ENCODE results near the gene ARPC1A. TPM values are rescaled to one million over a fixed set of nuclear protein-coding genes. Genes with fewer than 3 reads are reported as not detected.
A peak's percentile ranks its signal among the peaks of the same experiment; 100 is the strongest.
"Not testable (repeated sequence)": the region's sequence is repeated elsewhere in the genome, so short reads cannot be mapped to it uniquely, and the experiment has no call there.

Gene ARPC1A
- total RNA-seq, 1 experiment from 2014 or later = 201 TPM

GRCh38 chr7:99355098-99355497 is 29.4 kb downstream of the ARPC1A start:
- TSS peak; percentile 18 for BruUV-seq (replicated peaks)
- POLR2A ChIA-PET = no interaction called here
- DNase-seq = no peak
- Mint-ChIP-seq H3K4me3 (ENCODE audit: unreplicated experiment) (no peak overlapping the region), H3K4me1 (ENCODE audit: low read depth, unreplicated experiment) (no peaks in the 10 kb centered on the region), H3K27me3 (ENCODE audit: insufficient read depth, unreplicated experiment) (no peaks in the 10 kb centered on the region), H3K9me3 (ENCODE audit: unreplicated experiment) (no peaks in the 10 kb centered on the region), H3K27ac (ENCODE audit: unreplicated experiment) (no peak overlapping the region), H3K36me3 (ENCODE audit: insufficient read depth, unreplicated experiment) (peaks cover 90% of the 10 kb centered on the region)
- Histone ChIP-seq H3K4me3 (ENCODE audit: low read depth, low read length) (no peak overlapping the region), H3K4me1 (no peaks in the 10 kb centered on the region), H3K36me3 (ENCODE audit: control insufficient read depth, insufficient read depth, low read length) (peaks cover 7% of the 10 kb centered on the region; the same call in 1 of the 2 replicates), H3K27me3 (replicated peaks; ENCODE audit: control insufficient read depth, insufficient read depth, low read length) (no peaks in the 10 kb centered on the region), H3K9me3 (no peaks in the 10 kb centered on the region)
- CTCF ChIA-PET = no interaction called here
- TF ChIP-seq, protein P1, sequence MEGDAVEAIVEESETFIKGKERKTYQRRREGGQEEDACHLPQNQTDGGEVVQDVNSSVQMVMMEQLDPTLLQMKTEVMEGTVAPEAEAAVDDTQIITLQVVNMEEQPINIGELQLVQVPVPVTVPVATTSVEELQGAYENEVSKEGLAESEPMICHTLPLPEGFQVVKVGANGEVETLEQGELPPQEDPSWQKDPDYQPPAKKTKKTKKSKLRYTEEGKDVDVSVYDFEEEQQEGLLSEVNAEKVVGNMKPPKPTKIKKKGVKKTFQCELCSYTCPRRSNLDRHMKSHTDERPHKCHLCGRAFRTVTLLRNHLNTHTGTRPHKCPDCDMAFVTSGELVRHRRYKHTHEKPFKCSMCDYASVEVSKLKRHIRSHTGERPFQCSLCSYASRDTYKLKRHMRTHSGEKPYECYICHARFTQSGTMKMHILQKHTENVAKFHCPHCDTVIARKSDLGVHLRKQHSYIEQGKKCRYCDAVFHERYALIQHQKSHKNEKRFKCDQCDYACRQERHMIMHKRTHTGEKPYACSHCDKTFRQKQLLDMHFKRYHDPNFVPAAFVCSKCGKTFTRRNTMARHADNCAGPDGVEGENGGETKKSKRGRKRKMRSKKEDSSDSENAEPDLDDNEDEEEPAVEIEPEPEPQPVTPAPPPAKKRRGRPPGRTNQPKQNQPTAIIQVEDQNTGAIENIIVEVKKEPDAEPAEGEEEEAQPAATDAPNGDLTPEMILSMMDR (IDR thresholded peaks at IDR 0.05; ENCODE audit: insufficient read depth in 1 of 2, low read depth in 1 of 2, low read length in 1 of 2, severe bottlenecking in 1 of 2, unreplicated experiment in 1 of 2) = no peak
- intact Hi-C loops (cut with micrococcal nuclease; ENCODE audit: unreplicated experiment) = no loop called here

DNA sequence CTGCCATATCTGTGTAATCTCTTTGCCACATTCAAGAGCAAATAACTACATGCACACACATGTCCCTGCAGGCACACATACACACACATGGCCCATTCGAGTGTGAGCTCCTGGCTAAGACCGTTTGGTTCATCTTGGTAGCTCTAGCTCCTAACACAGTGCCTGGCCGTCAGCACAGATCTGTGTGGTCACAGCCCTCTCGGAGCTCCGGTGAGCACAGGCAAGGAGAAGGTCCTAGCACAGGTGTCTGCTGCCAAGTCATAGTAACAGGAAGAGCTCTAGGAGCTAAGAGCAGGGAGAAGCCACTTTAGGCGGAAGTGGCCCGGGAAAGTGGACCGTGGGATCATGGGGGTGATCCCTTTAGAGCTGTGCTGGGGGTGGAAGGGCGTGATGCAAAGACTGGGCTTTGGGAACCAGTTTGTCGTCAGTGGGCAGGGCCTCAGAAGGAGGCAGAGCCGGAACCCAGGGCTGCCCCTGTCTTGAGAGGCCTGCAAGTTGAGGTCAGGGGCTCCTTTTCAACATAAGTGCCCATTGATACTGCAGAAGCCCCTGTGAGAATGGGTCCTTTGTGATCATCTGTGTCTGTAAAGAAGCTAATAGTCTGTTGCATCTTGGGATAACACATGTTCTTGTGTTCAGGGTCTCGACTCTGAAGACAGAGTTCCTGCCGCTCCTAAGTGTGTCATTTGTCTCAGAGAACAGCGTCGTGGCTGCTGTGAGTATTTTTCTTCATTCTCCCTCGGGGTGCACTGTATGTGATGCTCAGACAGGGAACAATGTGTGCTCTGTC is 32.2 kb downstream of the ARPC1A start:
- intact Hi-C loops (cut with micrococcal nuclease; ENCODE audit: unreplicated experiment) = no loop called here
- Mint-ChIP-seq H3K4me1 (ENCODE audit: low read depth, unreplicated experiment) (no peaks in the 10 kb centered on the region), H3K36me3 (ENCODE audit: insufficient read depth, unreplicated experiment) (peaks cover 89% of the 10 kb centered on the region), H3K4me3 (ENCODE audit: unreplicated experiment) (no peak overlapping the region), H3K9me3 (ENCODE audit: unreplicated experiment) (no peaks in the 10 kb centered on the region), H3K27me3 (ENCODE audit: insufficient read depth, unreplicated experiment) (no peaks in the 10 kb centered on the region), H3K27ac (ENCODE audit: unreplicated experiment) (no peak overlapping the region)
- H3K4me1 ChIP-seq = no peaks in the 10 kb centered on the region
- H3K4me3 ChIP-seq (ENCODE audit: low read depth, low read length) = no peak overlapping the region
- DNase-seq = no peak
- POLR2A ChIA-PET = no interaction called here
- TF ChIP-seq, protein P1 (IDR thresholded peaks at IDR 0.05; ENCODE audit: insufficient read depth in 1 of 2, low read depth in 1 of 2, low read length in 1 of 2, severe bottlenecking in 1 of 2, unreplicated experiment in 1 of 2) = no peak
- peaks cover 5% of the 10 kb centered on the region; the same call in 1 of the 2 replicates for H3K36me3 ChIP-seq (ENCODE audit: control insufficient read depth, insufficient read depth, low read length)
- no peaks in the 10 kb centered on the region for H3K27me3 ChIP-seq (replicated peaks; ENCODE audit: control insufficient read depth, insufficient read depth, low read length)
- H3K9me3 ChIP-seq = no peaks in the 10 kb centered on the region
- BruUV-seq (replicated peaks) = no TSS peak
- CTCF ChIA-PET = no interaction called here

GRCh38 chr7:99358521-99358920 is 32.8 kb downstream of the ARPC1A start:
- H3K36me3 ChIP-seq (ENCODE audit: control insufficient read depth, insufficient read depth, low read length); H3K27me3 Mint-ChIP-seq (ENCODE audit: insufficient read depth, unreplicated experiment); H3K9me3 ChIP-seq; H3K4me3 ChIP-seq (ENCODE audit: low read depth, low read length); H3K27me3 ChIP-seq (replicated peaks; ENCODE audit: control insufficient read depth, insufficient read depth, low read length); DNase-seq; POLR2A ChIA-PET; H3K4me1 Mint-ChIP-seq (ENCODE audit: low read depth, unreplicated experiment); H3K27ac Mint-ChIP-seq (ENCODE audit: unreplicated experiment); H3K9me3 Mint-ChIP-seq (ENCODE audit: unreplicated experiment); intact Hi-C loops (cut with micrococcal nuclease; ENCODE audit: unreplicated experiment); BruUV-seq (replicated peaks); H3K4me3 Mint-ChIP-seq (ENCODE audit: unreplicated experiment); H3K4me1 ChIP-seq; CTCF ChIA-PET: not testable (repeated sequence)
- H3K36me3 Mint-ChIP-seq (ENCODE audit: insufficient read depth, unreplicated experiment) = peaks cover 92% of the 10 kb centered on the region

All from Caco-2 (cell line).